PFSK-1 (cell line): ENCODE data around the gene ATRNL1.

ENCODE experiments used
- FOXP2 ChIP-seq: optimal IDR thresholded peaks from 2 replicates; pipeline ENCODE3; 2011; ENCODE audit warnings: borderline replicate concordance, control low read depth, inconsistent platforms; ENCODE audit not compliant: insufficient read depth; ENCODE audit errors: extremely low read length, extremely low read depth
- POLR2AphosphoS5 ChIP-seq: IDR thresholded peaks from 2 replicates; pipeline ENCODE4 v1.6.1; 2012; ENCODE audit warnings: low read depth, mild to moderate bottlenecking, control low read depth, low read length, moderate library complexity
- SIN3A ChIP-seq: IDR thresholded peaks from 2 replicates; pipeline ENCODE4 v1.6.1; 2012; ENCODE audit warnings: mild to moderate bottlenecking, low read length, moderate library complexity, borderline replicate concordance; ENCODE audit not compliant: insufficient read depth
- TAF1 ChIP-seq: IDR thresholded peaks from 2 replicates; pipeline ENCODE4 v1.6.1; 2012; ENCODE audit warnings: low read length, control low read depth, borderline replicate concordance; ENCODE audit not compliant: insufficient read depth
- TF ChIP-seq, protein P1 (sequence below), 2 experiments: IDR thresholded peaks; 2 replicates each; pipeline versions ENCODE4 v1.6.1 to v1.8.0; 2011 to 2012; ENCODE audit warnings: low read depth in 2 of 2, low read length in 2 of 2, control low read depth in 1 of 2, inconsistent platforms in 1 of 2, mild to moderate bottlenecking in 1 of 2, moderate library complexity in 1 of 2; ENCODE audit not compliant: insufficient read depth in 1 of 2

Gene ATRNL1

DNA sequence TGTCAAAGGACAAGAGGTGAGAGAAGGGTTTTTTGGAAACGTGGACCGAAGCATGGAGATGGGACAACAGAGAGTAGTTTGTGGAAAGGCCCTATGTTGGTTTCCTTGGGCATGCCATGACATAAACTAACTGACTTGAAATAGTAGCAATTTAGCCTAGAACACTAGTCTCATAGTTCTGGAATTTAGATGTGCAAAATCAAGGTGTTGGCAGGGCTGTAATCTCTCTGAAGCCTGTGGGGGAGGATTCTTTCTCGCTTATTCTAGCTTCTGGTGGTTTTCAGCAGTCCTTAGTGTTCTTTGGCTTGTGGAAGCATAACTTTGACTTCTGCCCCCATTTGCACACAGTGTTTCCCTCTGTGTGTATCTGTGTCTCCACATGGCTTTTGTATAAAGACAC is 896.5 kb downstream of the ATRNL1 start:
- TF ChIP-seq FOXP2 = no peak

DNA sequence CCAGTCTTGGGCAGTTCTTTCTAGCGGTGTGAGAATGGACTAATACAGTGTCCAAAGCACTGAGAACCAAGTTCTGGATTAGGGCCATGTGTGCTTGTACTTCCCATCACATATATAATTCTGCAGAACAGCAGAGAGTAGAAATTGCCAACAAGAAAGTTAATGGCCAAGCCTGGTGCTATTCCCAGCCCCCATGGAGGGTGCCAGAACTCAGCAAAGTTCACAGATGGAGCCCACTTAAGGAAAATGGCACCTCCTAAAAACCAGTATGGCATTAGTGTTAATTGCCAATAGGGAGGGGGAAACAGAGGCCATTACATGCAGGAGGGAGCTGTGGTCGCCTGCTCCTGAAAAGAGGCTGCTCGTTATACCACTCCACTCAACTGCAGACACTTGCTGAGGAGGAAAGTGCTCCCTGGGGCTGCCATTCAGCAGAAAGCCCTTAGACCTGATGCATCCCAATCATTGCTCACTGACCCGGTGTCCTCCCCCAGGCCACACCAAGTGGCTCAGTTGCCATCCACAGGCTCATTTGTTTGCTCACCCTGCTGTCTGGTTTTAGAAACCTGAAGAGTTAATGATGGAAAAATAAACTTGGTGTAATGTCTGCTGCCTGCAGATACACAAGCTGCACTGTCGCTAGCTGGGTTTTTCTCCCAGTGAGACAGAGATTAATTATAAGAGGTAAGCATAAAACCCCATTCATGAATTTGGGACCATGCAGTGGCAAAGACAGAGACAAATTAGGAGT is 899.2 kb downstream of the ATRNL1 start:
- TF ChIP-seq, protein P1, sequence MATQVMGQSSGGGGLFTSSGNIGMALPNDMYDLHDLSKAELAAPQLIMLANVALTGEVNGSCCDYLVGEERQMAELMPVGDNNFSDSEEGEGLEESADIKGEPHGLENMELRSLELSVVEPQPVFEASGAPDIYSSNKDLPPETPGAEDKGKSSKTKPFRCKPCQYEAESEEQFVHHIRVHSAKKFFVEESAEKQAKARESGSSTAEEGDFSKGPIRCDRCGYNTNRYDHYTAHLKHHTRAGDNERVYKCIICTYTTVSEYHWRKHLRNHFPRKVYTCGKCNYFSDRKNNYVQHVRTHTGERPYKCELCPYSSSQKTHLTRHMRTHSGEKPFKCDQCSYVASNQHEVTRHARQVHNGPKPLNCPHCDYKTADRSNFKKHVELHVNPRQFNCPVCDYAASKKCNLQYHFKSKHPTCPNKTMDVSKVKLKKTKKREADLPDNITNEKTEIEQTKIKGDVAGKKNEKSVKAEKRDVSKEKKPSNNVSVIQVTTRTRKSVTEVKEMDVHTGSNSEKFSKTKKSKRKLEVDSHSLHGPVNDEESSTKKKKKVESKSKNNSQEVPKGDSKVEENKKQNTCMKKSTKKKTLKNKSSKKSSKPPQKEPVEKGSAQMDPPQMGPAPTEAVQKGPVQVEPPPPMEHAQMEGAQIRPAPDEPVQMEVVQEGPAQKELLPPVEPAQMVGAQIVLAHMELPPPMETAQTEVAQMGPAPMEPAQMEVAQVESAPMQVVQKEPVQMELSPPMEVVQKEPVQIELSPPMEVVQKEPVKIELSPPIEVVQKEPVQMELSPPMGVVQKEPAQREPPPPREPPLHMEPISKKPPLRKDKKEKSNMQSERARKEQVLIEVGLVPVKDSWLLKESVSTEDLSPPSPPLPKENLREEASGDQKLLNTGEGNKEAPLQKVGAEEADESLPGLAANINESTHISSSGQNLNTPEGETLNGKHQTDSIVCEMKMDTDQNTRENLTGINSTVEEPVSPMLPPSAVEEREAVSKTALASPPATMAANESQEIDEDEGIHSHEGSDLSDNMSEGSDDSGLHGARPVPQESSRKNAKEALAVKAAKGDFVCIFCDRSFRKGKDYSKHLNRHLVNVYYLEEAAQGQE (IDR thresholded peaks at IDR 0.05; ENCODE audit: insufficient read depth in 1 of 2, low read depth in 2 of 2, low read length in 2 of 2) = no peak
- TF ChIP-seq TAF1 (no peak), SIN3A (no peak), POLR2AphosphoS5 (no peak), FOXP2 (no peak)

DNA sequence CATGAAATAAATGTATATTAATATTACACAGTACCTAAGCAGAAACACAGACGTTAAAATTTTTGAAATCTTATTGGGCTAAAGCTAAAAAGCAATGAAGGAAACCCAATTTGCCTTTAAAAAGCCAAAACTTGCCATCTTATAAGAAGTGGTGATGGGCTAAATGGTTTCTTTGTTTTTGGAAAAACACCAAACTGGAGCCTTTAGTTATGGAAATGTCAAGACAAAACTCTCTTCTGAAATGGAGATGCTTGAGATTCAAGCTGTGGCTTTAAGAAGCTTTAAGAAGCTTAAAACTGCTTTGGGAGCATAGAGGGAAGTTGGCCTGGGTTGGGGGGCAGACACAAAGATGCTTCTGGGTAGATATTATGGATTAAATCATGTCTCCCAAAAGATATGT is 902.9 kb downstream of the ATRNL1 start:
- TF ChIP-seq, protein P1 (IDR thresholded peaks at IDR 0.05; ENCODE audit: insufficient read depth in 1 of 2, low read depth in 2 of 2, low read length in 2 of 2) = no peak
- TF ChIP-seq POLR2AphosphoS5 = no peak
- TF ChIP-seq SIN3A = no peak
- TF ChIP-seq TAF1 = no peak
- no peak for TF ChIP-seq FOXP2

DNA sequence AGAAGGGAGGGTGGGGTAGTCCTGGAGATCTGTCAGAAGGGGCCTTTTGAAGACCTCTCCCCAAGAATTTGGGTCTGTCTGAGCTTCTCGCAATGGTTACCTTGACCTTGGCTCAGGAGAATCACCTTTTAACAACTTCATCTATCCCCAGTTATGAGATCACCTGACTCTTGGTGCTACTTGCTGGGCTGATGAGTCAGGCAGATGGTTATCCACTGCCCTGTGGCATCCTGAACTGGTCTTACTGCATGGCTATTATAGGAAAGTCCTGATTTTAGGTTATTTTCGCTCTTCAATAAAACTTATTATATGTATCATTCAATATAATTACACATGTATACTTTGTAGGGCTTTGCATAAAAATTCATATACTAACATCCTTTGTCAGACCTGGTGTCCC is 905.1 kb downstream of the ATRNL1 start:
- TF ChIP-seq FOXP2 (no peak), TAF1 (no peak), SIN3A (no peak), POLR2AphosphoS5 (no peak)
- TF ChIP-seq, protein P1 (IDR thresholded peaks at IDR 0.05; ENCODE audit: insufficient read depth in 1 of 2, low read depth in 2 of 2, low read length in 2 of 2) = no peak
